Endothelial cell of umbilical vein (primary cell): Measurements from ENCODE around the gene TSC22D3. TPM values are rescaled to one million over a fixed set of nuclear protein-coding genes. Genes with fewer than 3 reads are reported as not detected.

Experiments used
- BruUV-seq: library from RNA; stranded (reverse); fragments of 400-500 nt; replicated peaks from 2 replicates; lab custom pipeline; 2021; lab: Mats Ljungman, UMichigan
- CTCF ChIA-PET: fragments of 300-600, 350-600 bp; sonication (Branson Sonifier 250); formaldehyde crosslinking; loops from one replicate; lab custom pipeline; 2021; ENCODE audit warnings: antibody characterized with exemption, inconsistent platforms; lab: Charles Lee
- POLR2A ChIA-PET: fragments of 300-600, 350-600 bp; sonication (Branson Sonifier 250); formaldehyde crosslinking; loops from one replicate; lab custom pipeline; 2021; ENCODE audit warnings: antibody characterized with exemption, inconsistent platforms; lab: Charles Lee
- DNase-seq: peaks from one replicate; pipeline ENCODE4 v3.0.0-alpha.2; 2011; ENCODE audit warnings: low read depth, low spot score
- FAIRE-seq: peaks from 2 replicates; lab custom pipeline; 2011; peaks lifted over from hg19 to GRCh38; lab: Jason Lieb, UNC
- H2AFZ ChIP-seq: 2 replicates; pipeline ENCODE4 v1.6.0; 2012; ENCODE audit warnings: low read depth, low read length, control low read depth, inconsistent platforms
- H3K27ac ChIP-seq: 2 replicates; pipeline ENCODE4 v1.5.1; 2011; ENCODE audit warnings: low read depth, mild to moderate bottlenecking, control low read depth, low read length, moderate library complexity; ENCODE audit not compliant: insufficient read depth
- H3K27me3 ChIP-seq, 2 experiments: 2 replicates each; pipeline versions ENCODE4 v1.6.0 to v1.6.1; 2011; ENCODE audit warnings: low read length in 2 of 2, mixed read lengths in 1 of 2; ENCODE audit not compliant: control insufficient read depth in 2 of 2, insufficient read depth in 2 of 2
- H3K36me3 ChIP-seq, 2 experiments: 2 replicates in 1 of 2; 3 replicates in 1 of 2; pipeline ENCODE4 v1.5.1; 2011; ENCODE audit warnings: low read length in 2 of 2, mild to moderate bottlenecking in 1 of 2, moderate library complexity in 1 of 2; ENCODE audit not compliant: control insufficient read depth in 2 of 2, insufficient read depth in 2 of 2; ENCODE audit errors: extremely low read depth in 1 of 2
- H3K4me1 ChIP-seq: 3 replicates; pipeline ENCODE4 v1.5.1; 2011; ENCODE audit warnings: mild to moderate bottlenecking, low read length; ENCODE audit not compliant: control insufficient read depth, insufficient read depth; ENCODE audit errors: extremely low read depth
- H3K4me2 ChIP-seq: 2 replicates; pipeline ENCODE4 v1.6.1; 2011; ENCODE audit warnings: low read length, control low read depth, mixed read lengths; ENCODE audit not compliant: insufficient read depth
- H3K4me3 ChIP-seq, 3 experiments: fragments of 200-600 bp in 1 of 3; sonication (generic), shearing (Covaris generic) in 1 of 3; replicated peaks in 1 of 3; 2 replicates each; pipeline ENCODE4 v1.5.1; 2011 to 2016; ENCODE audit warnings: control low read depth in 3 of 3, low read length in 3 of 3, mild to moderate bottlenecking in 2 of 3, inconsistent platforms in 1 of 3, low read depth in 1 of 3, moderate library complexity in 1 of 3; ENCODE audit not compliant: insufficient read depth in 1 of 3
- H3K79me2 ChIP-seq: 2 replicates; pipeline ENCODE4 v1.6.0; 2012; ENCODE audit warnings: low read length, inconsistent platforms; ENCODE audit not compliant: control insufficient read depth, insufficient read depth
- H3K9ac ChIP-seq: replicated peaks from 2 replicates; pipeline ENCODE3; 2011; ENCODE audit warnings: low read length, control low read depth; ENCODE audit not compliant: insufficient read depth; ENCODE audit errors: extremely low read depth
- H3K9me1 ChIP-seq: replicated peaks from 3 replicates; pipeline ENCODE4 v1.6.0; 2011; ENCODE audit warnings: mild to moderate bottlenecking, low read length; ENCODE audit not compliant: control insufficient read depth, insufficient read depth; ENCODE audit errors: extremely low read depth
- H3K9me3 ChIP-seq: replicated peaks from 2 replicates; pipeline ENCODE4 v1.5.1; 2012; ENCODE audit warnings: low read length, inconsistent platforms; ENCODE audit not compliant: control insufficient read depth, insufficient read depth
- H4K20me1 ChIP-seq: replicated peaks from 2 replicates; pipeline ENCODE3; 2011; ENCODE audit warnings: mild to moderate bottlenecking, low read length; ENCODE audit not compliant: control insufficient read depth, insufficient read depth; ENCODE audit errors: extremely low read depth
- CTCF ChIP-seq, 2 donors: IDR thresholded peaks; 1 replicate in 1 of 2; 2 replicates in 1 of 2; pipeline ENCODE4 v1.5.1; 2011; ENCODE audit warnings: low read length in 2 of 2, mild to moderate bottlenecking in 2 of 2, moderate library complexity in 2 of 2, control low read depth in 1 of 2, inconsistent platforms in 1 of 2, low read depth in 1 of 2; ENCODE audit not compliant: insufficient read depth in 1 of 2; ENCODE audit errors: extremely low read depth in 1 of 2
- EZH2 ChIP-seq: IDR thresholded peaks from 2 replicates; pipeline ENCODE4 v1.6.1; 2012; ENCODE audit warnings: borderline replicate concordance, low read depth, mild to moderate bottlenecking, moderate library complexity, low read length, inconsistent platforms; ENCODE audit not compliant: severe bottlenecking
- FOS ChIP-seq: IDR thresholded peaks from 2 replicates; pipeline ENCODE4 v1.6.1; 2011; ENCODE audit warnings: mild to moderate bottlenecking, low read length, moderate library complexity, borderline replicate concordance; ENCODE audit not compliant: insufficient read depth
- GATA2 ChIP-seq: IDR thresholded peaks from 2 replicates; pipeline ENCODE4 v1.7.0; 2011; ENCODE audit warnings: low read depth, mild to moderate bottlenecking, moderate library complexity, mixed read lengths, low read length; ENCODE audit not compliant: insufficient read length, insufficient read depth
- JUN ChIP-seq: IDR thresholded peaks from 2 replicates; pipeline ENCODE4 v1.6.1; 2011; ENCODE audit warnings: borderline replicate concordance, low read depth; ENCODE audit not compliant: insufficient read length, insufficient read depth
- MAX ChIP-seq: IDR thresholded peaks from 2 replicates; pipeline ENCODE4 v1.6.1; 2011; ENCODE audit not compliant: insufficient read depth, insufficient read length
- MYC ChIP-seq: IDR thresholded peaks from one replicate; pipeline ENCODE4 v1.6.1; 2011; ENCODE audit warnings: mild to moderate bottlenecking, low read depth, low read length
- POLR2A ChIP-seq: IDR thresholded peaks from 2 replicates; pipeline ENCODE4 v1.6.1; 2012; ENCODE audit warnings: low read depth, mild to moderate bottlenecking, control low read depth, low read length
- POLR2AphosphoS5 ChIP-seq: IDR thresholded peaks from 2 replicates; pipeline ENCODE4 v1.6.1; 2012; ENCODE audit warnings: low read depth, mild to moderate bottlenecking, control low read depth, low read length, moderate library complexity; ENCODE audit not compliant: insufficient read depth
- dilution Hi-C: fragments of 300-500 bp; cut with MboI; formaldehyde crosslinking; loops from one replicate; pipeline ENCODE4 v1.15.0; 2019; ENCODE audit warnings: low sequenced_read_pairs; ENCODE audit not compliant: extremely low pct_ligation_motif_present
- intact Hi-C: fragments of 100-400 bp; cut with micrococcal nuclease; formaldehyde crosslinking; loops from one replicate; pipeline ENCODE4 v1.10.0; 2022
- polyA plus RNA-seq, 4 experiments: library from polyadenylated mRNA; depleted of rRNA in 3 of 4; stranded (reverse) in 3 of 4; unstranded in 1 of 4; fragments of >200 nt; gene quantifications; 2 replicates each; pipeline versions ENCODE4 v1.2.1 to v1.2.3, GENCODE V29; 2011 to 2012; ENCODE audit warnings: missing spikeins in 1 of 4
- total RNA-seq: library from RNA; stranded (reverse); gene quantifications from 2 replicates; pipeline ENCODE4 v1.2.3, GENCODE V29; 2021

The TSC22D3 gene
- total and polyA plus RNA-seq, 2 donors (not counting 3 experiments of a cell fraction or from before 2014, with no cell fraction given): 21.1 to 37.4 TPM

- Histone ChIP-seq H3K4me1 (no peaks in the 10 kb centered on the region), H3K27ac (no peak overlapping the region), H3K9ac (no peak overlapping the region), H3K79me2 (no peaks in the 10 kb centered on the region), H3K9me3 (no peaks in the 10 kb centered on the region), H3K9me1 (no peaks in the 10 kb centered on the region), H4K20me1 (no peaks in the 10 kb centered on the region), H3K4me2 (no peak overlapping the region), H2AFZ (no peak overlapping the region), H3K4me3 (no peak overlapping the region), H3K27me3 (no peaks in the 10 kb centered on the region), H3K36me3 (no peaks in the 10 kb centered on the region)
- dilution Hi-C loops: no loop called here
- FAIRE-seq: no peak
- CTCF ChIA-PET: interaction anchor here (1.2 to 1.8 kb wide), 4 partner anchors 21 to 79 kb away, joined by 3 to 6 read pairs (median 4); partner anchors contain the start of genes NCBP2L and TSC22D3
- TF ChIP-seq CTCF (IDR thresholded peaks at IDR 0.05; ENCODE audit: extremely low read depth in 1 of 2, insufficient read depth in 1 of 2, low read depth in 1 of 2, low read length in 2 of 2): no peak
- TF ChIP-seq MYC: no peak
- no peak for TF ChIP-seq POLR2A
- TF ChIP-seq JUN: no peak
- TF ChIP-seq POLR2AphosphoS5: no peak
- no peak for TF ChIP-seq FOS
- TF ChIP-seq EZH2: no peak
- no peak for TF ChIP-seq GATA2
- no peak for TF ChIP-seq MAX
- POLR2A ChIA-PET: no interaction called here
- intact Hi-C loops: no loop called here
- DNase-seq: no peak
- no TSS peak for BruUV-seq
Measured at GRCh38 chrX:107752714-107753113, 22.9 kb downstream of the TSC22D3 start.
